Measurements from ENCODE around the gene DDI2. TPM values are rescaled to one million over a fixed set of nuclear protein-coding genes. Genes with fewer than 3 reads are reported as not detected.
"Not testable (repeated sequence)": the region's sequence is repeated elsewhere in the genome, so short reads cannot be mapped to it uniquely, and the experiment has no call there.

Gene DDI2
- total and polyA plus RNA-seq, 4 donors: 9.5 to 72.5 (median 42.0) TPM

GRCh38 chr1:15650433-15650832, 33.2 kb downstream of the DDI2 start:
- Histone ChIP-seq H3K4me1 (ENCODE audit: control insufficient read depth in 4 of 4, insufficient read depth in 4 of 4, low read length in 3 of 4) (no peaks in the 10 kb centered on the region), H3K4me3 (ENCODE audit: low read depth in 1 of 3, low read length in 3 of 3) (no peak overlapping the region), H3K27me3 (ENCODE audit: control insufficient read depth in 4 of 4, insufficient read depth in 4 of 4, low read length in 3 of 4) (no peaks in the 10 kb centered on the region), H3K9me3 (ENCODE audit: control insufficient read depth in 4 of 4, low read length in 3 of 4) (no peaks in the 10 kb centered on the region), H3K27ac (ENCODE audit: low read depth in 1 of 2, low read length in 2 of 2) (no peak overlapping the region), H3K36me3 (ENCODE audit: control insufficient read depth in 4 of 4, insufficient read depth in 3 of 4, low read depth in 1 of 4, low read length in 3 of 4) (peaks cover 14 to 51% (median 41%) of the 10 kb centered on the region in 4 donors), H3K9ac (ENCODE audit: low read depth in 1 of 2, low read length in 2 of 2) (no peak overlapping the region)
- DNase-seq (ENCODE audit: low spot score): no peak
- WGBS: 98% methylated on average over 2 of the region's 2 CpGs
- TF ChIP-seq YY1 (IDR thresholded peaks at IDR 0.05) (no peak), RXRA (IDR thresholded peaks at IDR 0.05) (no peak), EGR1 (IDR thresholded peaks at IDR 0.05; ENCODE audit: low read depth in 2 of 2) (no peak), FOXA2 (IDR thresholded peaks at IDR 0.05) (no peak), HNF4G (IDR thresholded peaks at IDR 0.05) (no peak), SP1 (IDR thresholded peaks at IDR 0.05) (no peak), MAX (IDR thresholded peaks at IDR 0.05) (no peak), ZBTB33 (IDR thresholded peaks at IDR 0.05) (no peak), TAF1 (conservative IDR thresholded peaks at IDR 0.05) (no peak), GABPA (IDR thresholded peaks at IDR 0.05 in 1 of 2, conservative IDR thresholded peaks at IDR 0.05 in 1 of 2) (no peak), NR2F2 (IDR thresholded peaks at IDR 0.05) (no peak), FOXA1 (IDR thresholded peaks at IDR 0.05) (no peak), HNF4A (conservative IDR thresholded peaks at IDR 0.05) (no peak), RAD21 (IDR thresholded peaks at IDR 0.05) (no peak), JUND (IDR thresholded peaks at IDR 0.05) (no peak)
- TF ChIP-seq, protein P1, sequence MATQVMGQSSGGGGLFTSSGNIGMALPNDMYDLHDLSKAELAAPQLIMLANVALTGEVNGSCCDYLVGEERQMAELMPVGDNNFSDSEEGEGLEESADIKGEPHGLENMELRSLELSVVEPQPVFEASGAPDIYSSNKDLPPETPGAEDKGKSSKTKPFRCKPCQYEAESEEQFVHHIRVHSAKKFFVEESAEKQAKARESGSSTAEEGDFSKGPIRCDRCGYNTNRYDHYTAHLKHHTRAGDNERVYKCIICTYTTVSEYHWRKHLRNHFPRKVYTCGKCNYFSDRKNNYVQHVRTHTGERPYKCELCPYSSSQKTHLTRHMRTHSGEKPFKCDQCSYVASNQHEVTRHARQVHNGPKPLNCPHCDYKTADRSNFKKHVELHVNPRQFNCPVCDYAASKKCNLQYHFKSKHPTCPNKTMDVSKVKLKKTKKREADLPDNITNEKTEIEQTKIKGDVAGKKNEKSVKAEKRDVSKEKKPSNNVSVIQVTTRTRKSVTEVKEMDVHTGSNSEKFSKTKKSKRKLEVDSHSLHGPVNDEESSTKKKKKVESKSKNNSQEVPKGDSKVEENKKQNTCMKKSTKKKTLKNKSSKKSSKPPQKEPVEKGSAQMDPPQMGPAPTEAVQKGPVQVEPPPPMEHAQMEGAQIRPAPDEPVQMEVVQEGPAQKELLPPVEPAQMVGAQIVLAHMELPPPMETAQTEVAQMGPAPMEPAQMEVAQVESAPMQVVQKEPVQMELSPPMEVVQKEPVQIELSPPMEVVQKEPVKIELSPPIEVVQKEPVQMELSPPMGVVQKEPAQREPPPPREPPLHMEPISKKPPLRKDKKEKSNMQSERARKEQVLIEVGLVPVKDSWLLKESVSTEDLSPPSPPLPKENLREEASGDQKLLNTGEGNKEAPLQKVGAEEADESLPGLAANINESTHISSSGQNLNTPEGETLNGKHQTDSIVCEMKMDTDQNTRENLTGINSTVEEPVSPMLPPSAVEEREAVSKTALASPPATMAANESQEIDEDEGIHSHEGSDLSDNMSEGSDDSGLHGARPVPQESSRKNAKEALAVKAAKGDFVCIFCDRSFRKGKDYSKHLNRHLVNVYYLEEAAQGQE (IDR thresholded peaks at IDR 0.05): no peak
- TF ChIP-seq, protein P2, sequence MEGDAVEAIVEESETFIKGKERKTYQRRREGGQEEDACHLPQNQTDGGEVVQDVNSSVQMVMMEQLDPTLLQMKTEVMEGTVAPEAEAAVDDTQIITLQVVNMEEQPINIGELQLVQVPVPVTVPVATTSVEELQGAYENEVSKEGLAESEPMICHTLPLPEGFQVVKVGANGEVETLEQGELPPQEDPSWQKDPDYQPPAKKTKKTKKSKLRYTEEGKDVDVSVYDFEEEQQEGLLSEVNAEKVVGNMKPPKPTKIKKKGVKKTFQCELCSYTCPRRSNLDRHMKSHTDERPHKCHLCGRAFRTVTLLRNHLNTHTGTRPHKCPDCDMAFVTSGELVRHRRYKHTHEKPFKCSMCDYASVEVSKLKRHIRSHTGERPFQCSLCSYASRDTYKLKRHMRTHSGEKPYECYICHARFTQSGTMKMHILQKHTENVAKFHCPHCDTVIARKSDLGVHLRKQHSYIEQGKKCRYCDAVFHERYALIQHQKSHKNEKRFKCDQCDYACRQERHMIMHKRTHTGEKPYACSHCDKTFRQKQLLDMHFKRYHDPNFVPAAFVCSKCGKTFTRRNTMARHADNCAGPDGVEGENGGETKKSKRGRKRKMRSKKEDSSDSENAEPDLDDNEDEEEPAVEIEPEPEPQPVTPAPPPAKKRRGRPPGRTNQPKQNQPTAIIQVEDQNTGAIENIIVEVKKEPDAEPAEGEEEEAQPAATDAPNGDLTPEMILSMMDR (IDR thresholded peaks at IDR 0.05; ENCODE audit: low read depth, low read length, missing input control): no peak
- TF ChIP-seq, protein P3, sequence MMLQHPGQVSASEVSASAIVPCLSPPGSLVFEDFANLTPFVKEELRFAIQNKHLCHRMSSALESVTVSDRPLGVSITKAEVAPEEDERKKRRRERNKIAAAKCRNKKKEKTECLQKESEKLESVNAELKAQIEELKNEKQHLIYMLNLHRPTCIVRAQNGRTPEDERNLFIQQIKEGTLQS (IDR thresholded peaks at IDR 0.05): no peak

DNA sequence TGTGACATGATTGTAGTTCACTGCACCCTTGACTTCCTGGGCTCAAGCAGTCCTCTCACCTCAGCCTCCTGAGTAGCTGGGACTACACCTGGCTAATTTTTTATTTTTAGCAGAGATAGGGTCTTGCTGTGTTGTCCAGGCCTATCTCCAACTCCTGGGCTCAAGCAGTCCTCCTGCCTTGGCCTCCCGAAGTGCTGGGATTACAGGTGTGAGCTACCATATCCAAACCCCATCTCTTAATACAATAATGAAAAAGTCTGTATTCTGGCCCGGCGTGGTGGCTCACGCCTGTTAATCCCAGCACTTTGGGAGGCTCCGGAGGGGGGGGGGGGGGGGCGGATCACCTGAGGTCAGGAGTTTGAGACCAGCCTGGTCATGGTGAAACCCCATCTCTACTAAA, 34.9 kb downstream of the DDI2 start:
- H3K9me3 ChIP-seq (ENCODE audit: control insufficient read depth in 4 of 4, low read length in 3 of 4); H3K27me3 ChIP-seq (ENCODE audit: control insufficient read depth in 4 of 4, insufficient read depth in 4 of 4, low read length in 3 of 4): not testable (repeated sequence)

More for the DNA sequence above, 34.9 kb downstream of the DDI2 start:
- not testable (repeated sequence) for DNase-seq (ENCODE audit: low spot score); H3K4me3 ChIP-seq (ENCODE audit: low read depth in 1 of 3, low read length in 3 of 3); H3K9ac ChIP-seq (ENCODE audit: low read depth in 1 of 2, low read length in 2 of 2); H3K27ac ChIP-seq (ENCODE audit: low read depth in 1 of 2, low read length in 2 of 2); H3K4me1 ChIP-seq (ENCODE audit: control insufficient read depth in 4 of 4, insufficient read depth in 4 of 4, low read length in 3 of 4)
- H3K36me3 ChIP-seq (ENCODE audit: control insufficient read depth in 4 of 4, insufficient read depth in 3 of 4, low read depth in 1 of 4, low read length in 3 of 4): peaks cover 17 to 57% (median 45%) of the 10 kb centered on the region in 4 donors
- WGBS: 93% methylated on average over 6 of the region's 6 CpGs
